HG03575 (cell line): ENCODE data around the gene RAB42.
"Not testable (repeated sequence)": the region's sequence is repeated elsewhere in the genome, so short reads cannot be mapped to it uniquely, and the experiment has no call there.

Source experiments
- ATAC-seq: cut with Tn5 transposase; IDR thresholded peaks from one replicate; pipeline ENCODE4 v1.9.1; 2021; ENCODE audit not compliant: unreplicated experiment, insufficient number of reproducible peaks, low FRiP score; ENCODE audit errors: extremely low read depth

RAB42 gene

DNA sequence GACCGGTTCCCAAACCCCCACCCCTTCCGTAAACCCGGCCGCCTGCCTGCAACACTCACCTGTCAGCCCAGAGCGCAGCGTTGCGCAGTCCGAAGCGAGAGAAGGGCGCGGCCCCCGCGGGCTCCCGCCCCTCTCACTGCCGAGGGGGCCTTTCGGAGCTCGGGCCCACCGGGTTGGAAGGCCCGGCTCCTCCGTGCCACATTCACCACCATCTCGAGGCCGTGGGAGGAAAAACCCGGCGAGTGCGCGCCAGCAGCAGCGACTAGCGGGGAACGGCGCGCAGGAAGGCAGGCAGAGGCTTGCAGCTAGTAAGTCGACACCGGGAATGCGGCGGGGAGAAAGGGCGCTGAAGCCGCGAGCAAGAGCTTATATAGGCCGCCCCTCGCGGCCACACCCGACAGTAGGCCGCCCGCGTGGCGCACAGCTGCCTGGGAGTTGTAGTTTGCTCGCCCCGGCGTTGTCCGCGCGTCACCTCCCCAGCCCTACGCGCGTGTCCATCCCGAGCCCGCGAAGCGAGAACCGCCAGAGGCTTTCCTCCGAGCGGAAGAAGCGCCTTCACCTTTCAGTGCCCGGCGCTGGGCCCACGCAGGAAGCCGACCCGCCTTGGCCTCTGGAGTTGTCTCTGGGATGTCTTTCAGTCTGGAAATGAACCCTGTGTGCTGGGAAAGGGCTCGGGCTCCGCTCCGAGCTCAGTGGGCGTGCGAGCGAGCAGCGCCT, 10.4 kb upstream of the RAB42 start:
- ATAC-seq = no peak

DNA sequence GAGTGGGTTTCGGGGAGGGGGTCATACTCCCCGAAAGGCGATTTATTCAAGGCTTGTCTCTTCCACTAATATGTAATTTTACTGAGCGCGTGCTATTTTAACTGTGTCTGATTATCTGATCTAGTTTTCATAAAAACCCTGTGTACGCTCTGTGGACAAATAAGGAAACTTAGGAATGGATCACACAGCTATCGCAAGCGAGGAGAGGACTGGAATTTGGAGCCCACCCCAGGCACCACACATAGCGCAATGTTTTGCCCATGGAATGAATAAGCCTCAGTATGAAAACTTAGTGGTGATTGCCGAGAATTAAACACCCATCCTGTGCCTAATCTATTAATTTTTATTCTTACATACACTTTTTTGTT, 9.8 kb upstream of the RAB42 start:
- no peak for ATAC-seq

DNA sequence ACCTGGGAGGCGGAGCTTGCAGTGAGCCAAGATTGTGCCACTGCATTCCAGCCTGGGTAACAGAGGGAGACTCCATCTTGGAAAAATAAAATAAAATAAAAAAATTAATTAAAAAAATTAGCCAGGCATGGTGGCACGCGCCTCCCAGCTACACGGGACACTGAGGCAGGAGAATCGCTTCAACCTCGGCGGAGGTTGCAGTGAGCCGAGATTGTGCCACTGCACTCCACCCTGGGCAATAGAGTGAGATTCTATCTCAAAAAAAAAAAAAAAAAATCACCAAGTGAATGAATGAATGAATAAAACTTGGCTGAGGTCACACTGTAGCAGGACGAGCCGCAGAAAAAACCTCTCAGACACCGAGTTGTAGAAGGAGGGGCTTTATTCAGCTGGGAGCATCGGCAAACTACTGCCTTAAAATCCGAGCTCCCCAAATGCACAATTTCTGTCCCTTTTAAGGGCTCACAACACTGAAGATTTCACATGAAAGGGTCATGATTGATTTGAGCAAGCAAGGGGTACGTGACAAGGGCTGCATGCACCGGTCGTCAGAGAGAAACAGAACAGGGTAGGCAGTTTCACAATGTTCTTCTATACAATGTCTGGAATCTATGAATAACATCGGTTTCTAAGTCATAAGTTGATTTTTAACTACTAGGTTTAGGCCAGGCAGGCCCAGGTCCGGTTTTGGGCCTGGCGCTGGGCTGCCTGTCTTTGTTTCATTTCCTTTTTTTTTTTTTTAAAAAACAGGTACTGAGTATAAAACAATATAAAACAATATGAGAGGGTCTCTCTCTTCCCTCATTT, 5.3 kb upstream of the RAB42 start:
- not testable (repeated sequence) for ATAC-seq

GRCh38 chr1:28592321-28593071, 431 bp downstream of the RAB42 start:
- no peak for ATAC-seq

- ATAC-seq = not testable (repeated sequence)
These were observed 1.9 kb downstream of the RAB42 start for GRCh38 chr1:28593988-28594356.

DNA sequence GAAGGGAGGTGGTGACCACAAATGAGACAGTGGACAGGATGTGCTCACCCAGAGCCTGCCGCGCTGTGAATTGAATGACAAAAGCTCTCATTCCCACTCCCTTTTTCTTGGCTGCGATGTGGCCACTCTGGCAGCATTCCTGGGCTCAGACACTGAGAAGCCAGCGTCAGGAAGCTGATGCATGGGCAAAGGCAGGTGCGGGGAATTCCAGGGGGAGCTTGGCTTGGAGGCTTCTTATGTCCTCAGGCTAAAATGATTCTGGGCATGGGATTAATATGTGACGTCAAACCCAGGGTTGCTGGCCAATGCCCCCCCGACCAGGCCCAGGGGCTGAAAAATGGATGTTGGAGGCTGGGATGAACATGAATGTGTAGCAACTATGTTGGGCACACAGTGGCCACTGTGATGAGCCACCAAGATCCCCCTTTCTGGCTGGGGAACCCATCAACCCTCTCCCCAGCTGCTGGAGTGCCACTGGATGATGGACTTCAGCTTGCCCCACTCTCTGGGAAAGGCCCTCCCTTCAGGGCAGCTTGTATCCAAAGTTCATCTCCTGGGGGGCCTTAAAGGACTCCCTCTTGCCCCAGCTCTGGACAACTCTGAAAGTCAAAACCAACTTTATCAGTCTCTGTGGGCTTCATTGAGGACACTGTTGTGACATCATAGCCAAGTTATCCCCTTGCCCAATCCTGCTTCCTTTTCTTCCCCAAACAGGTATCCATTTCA, 2.8 kb downstream of the RAB42 start:
- ATAC-seq = not testable (repeated sequence)

- no peak for ATAC-seq
These were observed 3.5 kb downstream of the RAB42 start for GRCh38 chr1:28595412-28596191.

GRCh38 chr1:28596276-28596675, 4.2 kb downstream of the RAB42 start:
- ATAC-seq = not testable (repeated sequence)

- ATAC-seq = no peak
These were observed 9.6 kb downstream of the RAB42 start for GRCh38 chr1:28601696-28602095.

GRCh38 chr1:28602536-28603439, 10.7 kb downstream of the RAB42 start:
- ATAC-seq = no peak

DNA sequence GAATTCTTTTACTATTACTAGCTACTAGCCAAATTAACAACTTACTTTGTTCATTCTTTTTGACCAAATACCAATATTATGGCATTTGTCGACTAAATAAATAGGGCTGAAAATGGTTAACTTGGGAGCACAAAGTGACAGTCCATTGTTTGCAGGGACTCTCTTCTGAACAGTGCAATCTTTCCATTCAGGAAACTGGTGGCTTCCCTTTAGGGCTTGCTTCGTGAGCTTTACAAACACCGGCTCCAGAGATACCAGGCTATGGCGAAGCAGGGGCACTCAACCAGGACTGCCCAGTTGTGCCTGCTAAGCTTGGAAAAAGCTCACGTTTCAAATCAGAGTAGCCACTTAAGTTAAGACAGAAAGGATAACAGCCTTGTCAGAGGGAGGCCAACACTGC, 12.3 kb downstream of the RAB42 start:
- ATAC-seq = no peak

DNA sequence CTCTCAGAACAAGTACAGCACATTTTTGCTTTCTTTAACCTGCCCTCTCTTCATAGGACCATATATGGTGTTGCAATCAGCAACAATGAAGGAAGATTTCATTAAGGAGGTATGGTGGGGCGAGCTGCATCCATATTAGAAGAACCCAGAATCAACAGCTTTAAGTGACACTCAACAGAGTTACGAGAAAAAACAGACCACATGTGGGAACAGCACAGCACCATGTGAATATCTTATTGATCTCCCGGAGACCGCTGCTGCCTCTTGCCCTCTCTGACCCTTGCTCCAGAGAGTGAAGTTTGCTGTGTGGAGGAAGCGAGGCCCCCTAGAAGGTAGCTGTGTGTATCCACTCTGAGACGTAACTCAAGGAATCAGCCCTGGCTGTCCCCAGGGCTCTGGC, 12.9 kb downstream of the RAB42 start:
- no peak for ATAC-seq

DNA sequence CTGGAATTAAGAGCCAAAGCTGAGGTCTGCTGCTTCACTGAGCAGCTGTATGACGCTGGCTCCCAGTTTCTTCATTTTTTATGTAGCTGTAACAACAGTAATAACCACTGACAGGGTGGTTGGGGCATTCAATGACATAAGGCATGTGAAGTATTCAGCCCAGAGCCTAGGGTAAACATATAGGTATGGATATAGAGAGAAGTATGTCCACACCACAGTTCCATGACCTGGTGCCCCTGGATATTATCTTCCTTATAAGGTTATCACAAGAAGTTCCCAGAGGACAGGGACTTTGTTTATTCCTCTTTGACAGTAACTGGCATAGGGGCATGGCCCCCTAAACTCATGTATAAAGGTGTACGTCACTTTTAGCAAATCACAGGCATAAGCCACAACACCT, 14.7 kb downstream of the RAB42 start:
- no peak for ATAC-seq

- ATAC-seq = no peak
These were observed 21.1 kb downstream of the RAB42 start for GRCh38 chr1:28613175-28613574.

DNA sequence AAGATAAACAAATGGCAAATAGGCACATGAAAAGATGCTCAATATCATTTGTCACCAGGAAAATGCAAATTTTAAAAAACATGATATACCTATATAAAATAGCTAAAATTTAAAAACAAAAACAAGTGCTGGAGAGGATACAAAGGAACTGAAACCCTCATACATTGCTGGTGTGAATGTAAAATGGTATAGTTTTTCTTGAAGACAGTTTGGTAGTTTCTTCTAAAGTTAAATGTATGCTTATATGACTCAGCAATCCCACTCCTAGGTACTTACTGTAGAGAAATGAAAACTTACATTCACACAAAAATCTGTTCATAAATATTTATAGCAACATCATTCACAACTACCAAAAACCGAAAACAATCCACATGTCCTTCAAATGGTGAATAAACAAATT, 39.6 kb downstream of the RAB42 start:
- ATAC-seq = no peak

DNA sequence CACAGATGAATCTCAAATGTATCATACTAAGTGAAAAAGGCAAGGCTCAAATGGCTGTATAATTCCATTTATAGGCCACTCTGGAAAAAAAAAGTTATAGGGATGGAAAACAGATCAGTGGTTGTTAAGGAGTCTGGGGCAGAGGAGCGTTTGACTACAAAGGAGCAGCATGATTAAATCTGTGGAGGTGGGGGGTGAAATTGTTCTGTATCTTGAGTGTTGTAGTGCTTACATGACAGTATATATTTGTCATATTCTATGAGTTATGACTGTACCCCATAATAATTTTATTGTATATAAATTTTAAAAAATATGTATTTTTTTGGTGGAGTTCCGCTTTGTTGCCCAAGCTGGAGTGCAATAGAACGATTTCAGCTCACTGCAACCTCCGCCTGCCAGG, 40.5 kb downstream of the RAB42 start:
- no peak for ATAC-seq

DNA sequence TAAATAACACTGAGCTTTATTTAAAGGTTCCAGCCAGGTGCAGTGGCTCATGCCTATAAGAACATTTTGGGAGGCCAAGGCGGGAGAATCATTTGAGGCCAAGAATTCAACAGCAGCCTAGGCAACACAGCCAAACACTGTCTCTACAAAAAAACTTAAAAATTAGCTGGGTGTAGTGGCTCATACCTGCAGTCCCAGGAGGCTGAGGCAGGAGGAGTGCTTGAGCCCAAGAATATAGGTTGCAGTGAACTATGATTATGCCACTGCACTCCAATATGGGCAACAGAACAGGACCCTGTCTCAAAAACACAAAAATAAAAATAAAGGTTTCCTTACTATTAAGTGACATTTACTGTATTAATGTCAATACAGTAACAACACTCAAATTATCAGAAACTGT, 48.7 kb downstream of the RAB42 start:
- no peak for ATAC-seq
